Chondrocyte (in vitro differentiated cells): ENCODE data around the gene GADD45G. TPM values are rescaled to one million over a fixed set of nuclear protein-coding genes. Genes with fewer than 3 reads are reported as not detected.
A peak's percentile ranks its signal among the peaks of the same experiment; 100 is the strongest.

Experiments used
- DNase-seq: peaks from one replicate; pipeline ENCODE4 v3.0.0; 2021; ENCODE audit warnings: mixed read lengths, low spot score
- H3K27ac Mint-ChIP-seq: one replicate; pipeline ENCODE4 v1.8.0; 2021; ENCODE audit warnings: mild to moderate bottlenecking, moderate library complexity, mixed read lengths; ENCODE audit not compliant: unreplicated experiment
- H3K27me3 Mint-ChIP-seq: 2 replicates; pipeline ENCODE4 v1.8.0; 2021; ENCODE audit warnings: low read depth, mixed read lengths
- H3K36me3 Mint-ChIP-seq: 2 replicates; pipeline ENCODE4 v1.8.0; 2021; ENCODE audit warnings: low read depth, mixed read lengths
- H3K4me1 Mint-ChIP-seq: 2 replicates; pipeline ENCODE4 v1.8.0; 2021; ENCODE audit warnings: low read depth, mild to moderate bottlenecking, mixed read lengths
- H3K4me3 Mint-ChIP-seq: one replicate; pipeline ENCODE4 v1.8.0; 2021; ENCODE audit warnings: mild to moderate bottlenecking, moderate library complexity, mixed read lengths; ENCODE audit not compliant: unreplicated experiment
- H3K9me3 Mint-ChIP-seq: 2 replicates; pipeline ENCODE4 v1.8.0; 2021; ENCODE audit warnings: low read depth, mixed read lengths
- total RNA-seq: library from RNA; stranded (reverse); gene quantifications from 3 replicates; pipeline ENCODE4 v1.2.1, GENCODE V29; 2021
- TF ChIP-seq, protein P1 (sequence below): fragments of 200-600 bp; sonication (generic); IDR thresholded peaks from 2 replicates; pipeline ENCODE4 v1.5.0; 2021; ENCODE audit warnings: antibody characterized with exemption, mild to moderate bottlenecking, moderate library complexity

GADD45G gene
- total RNA-seq, 1 donor from 2014 or later = 4.6 TPM

DNA sequence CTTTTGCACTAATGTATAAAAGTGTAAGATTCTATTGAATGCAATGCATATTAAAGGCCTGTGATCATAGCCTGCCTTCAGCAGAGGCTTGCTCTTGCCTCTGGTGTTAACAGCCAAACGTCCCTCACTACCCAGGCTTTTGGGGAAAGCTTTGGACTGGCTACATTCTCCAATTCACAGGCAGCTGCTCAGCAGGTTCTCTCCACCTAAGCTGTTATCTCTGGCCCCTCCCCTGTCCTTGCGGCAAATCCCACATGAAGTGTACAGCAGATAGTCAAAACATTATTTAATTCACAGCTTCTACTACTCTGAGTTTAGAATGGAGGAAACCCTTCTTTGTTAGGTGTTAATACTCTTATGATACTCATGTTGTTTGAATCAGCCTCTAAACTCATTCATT, 45.9 kb upstream of the GADD45G start:
- no peaks in the 10 kb centered on the region for H3K36me3 Mint-ChIP-seq
- TF ChIP-seq, protein P1, sequence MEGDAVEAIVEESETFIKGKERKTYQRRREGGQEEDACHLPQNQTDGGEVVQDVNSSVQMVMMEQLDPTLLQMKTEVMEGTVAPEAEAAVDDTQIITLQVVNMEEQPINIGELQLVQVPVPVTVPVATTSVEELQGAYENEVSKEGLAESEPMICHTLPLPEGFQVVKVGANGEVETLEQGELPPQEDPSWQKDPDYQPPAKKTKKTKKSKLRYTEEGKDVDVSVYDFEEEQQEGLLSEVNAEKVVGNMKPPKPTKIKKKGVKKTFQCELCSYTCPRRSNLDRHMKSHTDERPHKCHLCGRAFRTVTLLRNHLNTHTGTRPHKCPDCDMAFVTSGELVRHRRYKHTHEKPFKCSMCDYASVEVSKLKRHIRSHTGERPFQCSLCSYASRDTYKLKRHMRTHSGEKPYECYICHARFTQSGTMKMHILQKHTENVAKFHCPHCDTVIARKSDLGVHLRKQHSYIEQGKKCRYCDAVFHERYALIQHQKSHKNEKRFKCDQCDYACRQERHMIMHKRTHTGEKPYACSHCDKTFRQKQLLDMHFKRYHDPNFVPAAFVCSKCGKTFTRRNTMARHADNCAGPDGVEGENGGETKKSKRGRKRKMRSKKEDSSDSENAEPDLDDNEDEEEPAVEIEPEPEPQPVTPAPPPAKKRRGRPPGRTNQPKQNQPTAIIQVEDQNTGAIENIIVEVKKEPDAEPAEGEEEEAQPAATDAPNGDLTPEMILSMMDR = no peak
- no peak for DNase-seq
- peaks cover 6% of the 10 kb centered on the region for H3K27me3 Mint-ChIP-seq
- H3K4me3 Mint-ChIP-seq = no peak overlapping the region
- no peak overlapping the region for H3K27ac Mint-ChIP-seq
- peaks cover 2% of the 10 kb centered on the region for H3K9me3 Mint-ChIP-seq
- H3K4me1 Mint-ChIP-seq = peaks cover 25% of the 10 kb centered on the region

GRCh38 chr9:89562186-89562814, 42.5 kb upstream of the GADD45G start:
- H3K36me3 Mint-ChIP-seq = peaks cover 2% of the 10 kb centered on the region
- no peak overlapping the region for H3K4me3 Mint-ChIP-seq
- no peak for DNase-seq
- H3K27ac Mint-ChIP-seq = no peak overlapping the region
- peaks cover 14% of the 10 kb centered on the region for H3K4me1 Mint-ChIP-seq
- H3K27me3 Mint-ChIP-seq = peaks cover 14% of the 10 kb centered on the region
- TF ChIP-seq, protein P1 = no peak
- peaks cover 5% of the 10 kb centered on the region for H3K9me3 Mint-ChIP-seq

DNA sequence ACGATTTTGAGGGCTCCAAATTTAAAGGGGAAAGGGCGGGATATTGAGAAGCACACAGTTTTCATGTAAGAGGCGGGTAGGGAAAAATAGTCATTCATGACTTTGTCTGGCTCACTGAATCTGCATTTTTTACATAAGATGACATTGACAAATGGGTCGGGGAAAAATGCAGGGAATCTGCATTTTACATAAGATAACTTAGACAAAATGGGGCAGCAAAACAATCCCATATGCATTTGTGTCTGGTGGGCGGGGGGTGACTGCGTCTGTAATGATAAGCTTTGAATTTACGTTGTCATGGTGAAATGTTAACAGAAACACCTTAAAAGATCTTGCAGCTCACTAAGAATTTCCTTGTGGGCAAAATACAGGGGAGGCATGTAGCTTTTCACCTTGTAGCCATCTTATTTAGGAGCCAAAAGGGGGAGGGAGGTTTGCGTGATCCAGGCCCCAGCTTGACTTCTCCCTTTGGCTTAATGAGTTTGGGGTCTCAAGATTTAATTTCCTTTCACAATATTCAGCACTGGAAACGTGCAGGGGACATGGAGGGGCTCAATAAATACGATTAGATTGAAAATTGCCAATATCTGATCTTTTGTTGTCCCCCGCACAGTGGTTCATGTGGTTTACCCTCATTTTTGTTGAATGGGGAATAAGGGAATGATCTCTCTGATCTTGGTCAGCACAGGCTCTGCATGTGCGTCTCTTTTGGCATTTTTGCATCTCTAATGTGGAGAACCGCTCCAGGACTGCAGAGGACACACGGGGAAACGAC, 41.1 kb upstream of the GADD45G start:
- TF ChIP-seq, protein P1 = no peak
- no peak for DNase-seq
- Mint-ChIP-seq H3K9me3 (peaks cover 3% of the 10 kb centered on the region), H3K27ac (no peak overlapping the region), H3K36me3 (peaks cover 2% of the 10 kb centered on the region), H3K4me3 (no peak overlapping the region), H3K4me1 (peaks cover 14% of the 10 kb centered on the region), H3K27me3 (peaks cover 17% of the 10 kb centered on the region)

DNA sequence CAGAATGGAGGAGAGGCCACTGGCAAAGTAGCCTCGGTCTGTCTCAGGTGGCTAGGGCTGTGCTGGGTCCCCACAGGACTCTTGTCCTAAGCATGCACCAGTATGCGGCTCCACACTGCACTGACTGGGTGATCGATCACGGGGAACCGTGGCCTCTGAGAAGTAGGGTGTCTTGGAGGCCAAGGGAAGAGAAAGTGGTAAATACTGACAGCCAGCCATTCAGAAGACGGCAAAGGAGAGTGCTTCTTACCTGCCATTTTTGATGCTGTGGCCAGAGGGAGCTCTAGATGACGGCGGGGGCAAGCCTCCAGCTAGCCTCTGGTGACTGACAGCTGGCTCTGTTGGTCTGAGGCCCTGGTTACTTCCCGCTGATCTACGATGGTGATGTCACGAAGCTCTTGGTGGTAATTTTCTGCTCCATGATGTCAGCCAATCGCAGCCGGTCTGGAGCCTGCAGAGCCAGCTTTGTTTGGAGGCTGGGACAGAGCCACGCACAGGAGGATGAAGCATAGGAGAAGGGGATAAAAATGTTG, 40.4 kb upstream of the GADD45G start:
- no peak for DNase-seq
- H3K36me3 Mint-ChIP-seq = peaks cover 2% of the 10 kb centered on the region
- H3K27me3 Mint-ChIP-seq = peaks cover 18% of the 10 kb centered on the region
- TF ChIP-seq, protein P1 = peak; percentile 32
- H3K4me3 Mint-ChIP-seq = no peak overlapping the region
- H3K9me3 Mint-ChIP-seq = peaks cover 3% of the 10 kb centered on the region
- H3K27ac Mint-ChIP-seq = no peak overlapping the region
- peaks cover 14% of the 10 kb centered on the region for H3K4me1 Mint-ChIP-seq

- TF ChIP-seq, protein P1 = no peak
- H3K4me1 Mint-ChIP-seq = peaks cover 5% of the 10 kb centered on the region
- H3K27ac Mint-ChIP-seq = no peak overlapping the region
- peaks cover 36% of the 10 kb centered on the region for H3K27me3 Mint-ChIP-seq
- peaks cover 3% of the 10 kb centered on the region for H3K36me3 Mint-ChIP-seq
- DNase-seq = no peak
- peaks cover 3% of the 10 kb centered on the region for H3K9me3 Mint-ChIP-seq
- H3K4me3 Mint-ChIP-seq = no peak overlapping the region
Observed at GRCh38 chr9:89567649-89568048, 37.2 kb upstream of the GADD45G start.
